HG02610 (cell line): ENCODE data around the gene SRRM1.

Source experiments
- ATAC-seq: cut with Tn5 transposase; IDR thresholded peaks from one replicate; pipeline ENCODE4 v1.9.1; 2021; ENCODE audit warnings: mild to moderate bottlenecking, moderate library complexity; ENCODE audit not compliant: unreplicated experiment

SRRM1 gene

GRCh38 chr1:24642481-24643362 is at the start of gene SRRM1:
SRRM1 (plus strand) TSS chr1:24643302; CDS start chr1:24643327, 25 bp downstream.
- ATAC-seq = peak; percentile 91

DNA sequence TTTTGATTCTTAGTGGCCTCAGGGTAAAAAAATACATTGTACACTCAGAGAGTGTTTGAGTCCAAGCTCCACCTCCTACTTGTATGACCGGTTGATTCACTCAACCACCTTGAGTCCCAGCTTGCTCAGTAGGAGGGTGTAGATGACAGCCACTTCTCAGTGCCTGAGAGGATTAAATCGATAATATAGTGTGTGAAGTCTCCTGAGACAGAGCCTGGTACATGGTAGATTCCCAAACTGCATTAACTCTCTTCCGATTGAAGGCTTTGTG is 48.8 kb upstream of the SRRM1 start:
- no peak for ATAC-seq

GRCh38 chr1:24596401-24596880 is 46.7 kb upstream of the SRRM1 start:
- no peak for ATAC-seq

GRCh38 chr1:24599265-24599664 is 43.8 kb upstream of the SRRM1 start:
- no peak for ATAC-seq

DNA sequence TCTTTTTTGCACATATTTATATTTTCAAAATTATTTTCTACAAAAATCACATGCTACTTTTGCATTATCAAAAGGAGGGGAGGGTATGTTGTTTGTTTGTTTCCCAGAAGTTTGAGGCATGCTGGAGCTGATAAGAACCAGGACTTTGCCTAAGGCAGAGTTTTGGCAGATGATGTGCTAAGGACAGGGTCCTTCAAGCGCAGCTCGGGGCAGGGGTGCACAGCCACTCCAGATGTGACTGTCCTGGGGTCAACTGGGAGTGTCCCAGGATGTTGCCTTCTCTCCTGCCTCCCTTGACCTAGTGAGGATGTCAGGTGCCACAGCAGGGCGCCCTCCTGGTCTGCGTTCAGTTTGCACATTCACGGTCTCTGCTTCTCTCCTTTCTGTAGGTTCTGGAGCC is 42.6 kb upstream of the SRRM1 start:
- no peak for ATAC-seq

- ATAC-seq = no peak
Measured at GRCh38 chr1:24605534-24606295, 37.4 kb upstream of the SRRM1 start.

DNA sequence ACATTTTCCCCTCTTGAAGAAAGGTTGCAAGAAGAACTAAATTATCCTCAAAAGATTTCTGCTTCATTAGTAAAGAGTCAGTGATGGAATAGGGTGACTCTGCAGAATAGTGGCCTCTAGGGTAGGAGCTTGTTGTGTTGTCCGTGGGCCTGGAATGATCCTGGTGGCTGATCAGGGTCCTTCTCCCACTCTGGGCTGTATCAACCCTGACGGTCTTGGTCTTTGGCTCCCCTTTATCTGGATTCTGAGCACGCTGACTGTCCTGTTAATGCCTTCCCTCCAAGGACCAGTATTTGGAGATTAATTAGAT is 36.9 kb upstream of the SRRM1 start:
- no peak for ATAC-seq

GRCh38 chr1:24606621-24607020 is 36.5 kb upstream of the SRRM1 start:
- no peak for ATAC-seq

DNA sequence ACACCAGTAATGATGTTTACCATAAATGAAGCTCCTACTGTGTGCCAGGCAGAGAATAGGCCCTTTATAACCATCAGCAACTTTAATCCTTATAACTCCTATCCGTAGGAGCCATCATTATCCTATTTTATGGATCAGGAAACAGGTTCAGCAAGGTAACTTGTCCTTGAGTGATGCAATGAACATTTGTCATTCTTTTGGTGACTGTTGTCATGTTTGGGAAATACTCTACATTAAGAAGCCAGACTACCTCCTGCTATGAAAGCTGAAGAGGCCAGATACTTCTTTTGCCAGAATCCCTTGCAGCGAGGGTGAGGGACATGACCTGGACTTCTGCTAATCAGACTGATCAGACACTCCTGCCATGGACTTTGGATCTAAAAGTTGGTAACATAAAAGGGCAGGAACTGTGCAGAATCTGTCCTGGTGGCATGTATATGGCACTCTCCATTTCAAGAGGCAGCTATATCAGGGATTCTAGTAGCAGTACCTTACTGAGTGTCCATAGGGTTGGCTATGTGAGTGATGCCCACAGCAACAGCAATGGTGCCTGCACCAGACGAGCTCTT is 33.1 kb upstream of the SRRM1 start:
- no peak for ATAC-seq

GRCh38 chr1:24619376-24619775 is 23.7 kb upstream of the SRRM1 start:
- no peak for ATAC-seq

DNA sequence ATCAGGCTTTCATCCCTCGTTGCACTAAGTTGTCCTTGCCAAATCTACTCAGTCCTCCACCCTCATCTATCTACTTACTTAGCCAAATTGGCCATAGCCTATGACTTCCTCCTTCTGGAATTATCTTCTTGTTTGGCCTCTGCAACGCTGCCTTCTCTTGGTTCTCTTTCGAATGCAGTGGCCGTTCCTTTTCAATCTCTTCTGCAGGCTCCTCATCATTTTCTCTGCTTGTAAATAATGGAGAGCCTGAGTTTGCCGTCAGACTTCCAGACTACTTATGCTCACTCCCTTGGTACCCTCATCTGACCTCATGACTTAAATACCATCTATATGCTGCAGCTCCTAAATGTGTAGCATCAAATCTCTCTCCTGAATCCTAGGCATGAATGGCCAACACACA is 22.4 kb upstream of the SRRM1 start:
- no peak for ATAC-seq

- ATAC-seq = no peak
Measured at GRCh38 chr1:24621121-24621520, 22.0 kb upstream of the SRRM1 start.

DNA sequence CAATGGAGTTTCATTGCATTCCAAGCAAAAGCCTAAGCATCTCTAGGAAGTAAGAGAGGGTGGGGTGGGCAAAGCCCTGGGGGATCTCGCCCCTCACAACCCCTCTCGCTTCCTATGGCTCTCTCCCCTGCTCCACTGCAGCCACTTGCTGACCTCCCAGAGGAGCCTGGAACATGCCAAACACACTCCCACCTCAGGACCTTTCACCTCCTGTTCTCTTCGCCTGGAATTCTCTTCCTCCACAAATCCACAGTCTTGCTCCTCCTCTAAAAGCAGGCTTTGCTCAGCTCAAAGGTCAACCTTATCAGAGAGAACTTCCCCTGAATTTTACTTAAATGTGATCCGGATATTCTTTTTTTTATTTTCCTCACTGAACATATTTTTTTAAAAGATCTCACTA is 20.9 kb upstream of the SRRM1 start:
- no peak for ATAC-seq

DNA sequence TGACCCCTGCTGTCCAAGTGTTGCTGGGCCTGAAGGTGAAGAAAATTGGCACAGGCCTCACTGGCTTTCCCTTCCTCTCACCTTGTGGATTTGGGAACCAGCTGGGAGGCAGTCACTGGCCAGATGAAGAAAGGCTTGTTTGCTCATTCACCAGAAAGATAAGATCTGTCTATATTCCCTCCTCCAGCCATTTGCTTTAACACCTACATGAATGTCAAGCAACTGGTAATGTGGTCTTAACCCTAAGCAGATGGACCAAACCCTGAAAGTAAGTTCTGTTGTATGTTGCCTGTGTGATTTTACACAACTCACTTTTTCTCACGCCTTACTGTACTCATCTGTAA is 10.3 kb upstream of the SRRM1 start:
- ATAC-seq = no peak

DNA sequence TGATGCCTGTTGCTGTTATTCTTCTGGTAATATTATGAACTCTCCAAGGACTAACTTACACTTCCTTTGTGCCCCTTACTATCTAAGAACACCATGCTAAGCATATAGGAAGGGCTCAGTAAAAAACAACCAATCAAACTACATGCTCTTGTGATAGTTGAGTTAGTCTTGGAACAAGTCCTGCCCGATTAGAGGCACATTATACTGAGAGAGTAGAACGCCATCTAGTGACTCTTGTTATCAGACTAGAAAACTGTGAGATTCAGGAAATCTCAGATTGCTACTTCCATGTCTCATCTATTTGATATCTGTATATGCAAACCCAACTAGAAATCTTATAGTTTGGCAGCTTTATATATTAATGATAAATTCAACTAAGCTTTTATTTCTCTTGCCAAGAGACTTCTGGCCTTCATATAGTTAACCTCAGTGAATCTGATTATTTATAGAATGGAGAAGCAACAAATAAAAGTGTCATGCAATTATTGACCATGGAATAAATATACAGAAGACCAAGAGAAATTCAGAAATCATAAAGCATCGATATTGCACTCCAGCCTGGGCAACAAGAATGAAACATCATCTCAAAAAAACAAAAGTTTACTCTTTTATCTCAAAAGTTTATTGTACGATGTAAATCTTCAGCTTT is 7.8 kb upstream of the SRRM1 start:
- no peak for ATAC-seq

GRCh38 chr1:24636661-24637357 is 6.3 kb upstream of the SRRM1 start:
- no peak for ATAC-seq

GRCh38 chr1:24639094-24639493 is 4.0 kb upstream of the SRRM1 start:
- no peak for ATAC-seq

GRCh38 chr1:24639881-24640280 is 3.2 kb upstream of the SRRM1 start:
- no peak for ATAC-seq

DNA sequence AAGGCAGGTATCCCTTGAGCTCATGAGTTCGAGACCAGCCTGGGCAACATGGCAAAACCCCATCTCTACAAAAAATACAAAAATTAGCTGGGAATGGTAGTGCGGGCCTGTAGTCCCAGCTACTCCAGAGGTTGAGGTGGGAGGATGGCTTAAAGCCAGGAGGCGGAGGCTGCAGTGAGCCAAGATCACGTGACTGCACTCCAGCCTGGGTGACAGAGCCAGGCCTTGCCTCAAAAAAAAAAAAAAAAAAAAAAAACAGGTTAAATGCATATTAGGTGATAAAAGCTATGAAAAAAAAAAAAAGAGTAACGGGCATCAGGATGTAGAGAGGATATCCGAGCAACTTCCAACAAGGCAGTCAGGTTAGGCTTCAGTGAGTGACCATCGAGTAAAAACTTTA is 2.8 kb upstream of the SRRM1 start:
- no peak for ATAC-seq

GRCh38 chr1:24641646-24642151 is 1.4 kb upstream of the SRRM1 start:
- ATAC-seq = no peak
